H1 (cell line): Measurements from ENCODE around the gene NDUFB10. TPM values are rescaled to one million over a fixed set of nuclear protein-coding genes. Genes with fewer than 3 reads are reported as not detected.

Source experiments
- CTCF ChIA-PET: fragments of 300-600 bp; sonication (Branson Sonifier 250); formaldehyde crosslinking; loops from one replicate; lab custom pipeline; 2021; ENCODE audit not compliant: partially characterized antibody; lab: Charles Lee
- POLR2A ChIA-PET: fragments of 300-600 bp; sonication (Branson Sonifier 250); formaldehyde crosslinking; loops from one replicate; lab custom pipeline; 2021; ENCODE audit warnings: inconsistent platforms; ENCODE audit not compliant: partially characterized antibody; lab: Charles Lee
- DNase-seq, 2 experiments: peaks; one replicate each; pipeline versions ENCODE4 v3.0.0 to v3.0.0-alpha.2; 2010 to 2022; ENCODE audit warnings: low spot score in 2 of 2, low read depth in 1 of 2, mixed read lengths in 1 of 2
- FAIRE-seq: peaks from 2 replicates; lab custom pipeline; 2011; peaks lifted over from hg19 to GRCh38; lab: Jason Lieb, UNC
- H2AFZ ChIP-seq: 2 replicates; pipeline ENCODE4 v1.8.1; 2012; ENCODE audit warnings: low read length, inconsistent platforms
- H2AK5ac ChIP-seq: 2 replicates; pipeline ENCODE4 v1.6.1; 2013; ENCODE audit warnings: low read depth, low read length
- H2BK120ac ChIP-seq: replicated peaks from 2 replicates; pipeline ENCODE3; 2013; ENCODE audit warnings: low read depth, low read length, inconsistent platforms
- H2BK12ac ChIP-seq: 2 replicates; pipeline ENCODE4 v1.6.1; 2013; ENCODE audit warnings: low read depth, low read length
- H2BK15ac ChIP-seq: 2 replicates; pipeline ENCODE4 v1.6.1; 2013; ENCODE audit warnings: low read length
- H2BK20ac ChIP-seq: 2 replicates; pipeline ENCODE4 v1.6.1; 2013; ENCODE audit warnings: low read length
- H2BK5ac ChIP-seq: 2 replicates; pipeline ENCODE4 v1.6.1; 2013; ENCODE audit warnings: low read depth, low read length
- H3K14ac ChIP-seq: 2 replicates; pipeline ENCODE4 v1.6.1; 2013; ENCODE audit warnings: inconsistent platforms; ENCODE audit not compliant: insufficient read length
- H3K18ac ChIP-seq: 2 replicates; pipeline ENCODE4 v1.6.1; 2013; ENCODE audit warnings: low read length; ENCODE audit errors: extremely low read depth
- H3K23ac ChIP-seq: 2 replicates; pipeline ENCODE4 v1.6.1; 2013; ENCODE audit warnings: inconsistent platforms; ENCODE audit not compliant: insufficient read length
- H3K23me2 ChIP-seq: 2 replicates; pipeline ENCODE4 v1.6.1; 2013; ENCODE audit warnings: low read depth, low read length
- H3K27ac ChIP-seq: 2 replicates; pipeline ENCODE4 v1.6.1; 2011; ENCODE audit warnings: low read depth, low read length, inconsistent platforms
- H3K27me3 ChIP-seq, 4 experiments: replicated peaks in 1 of 4; 1 replicate in 1 of 4; 2 replicates in 3 of 4; pipeline versions ENCODE4 v1.6.1 to v1.8.1; 2011 to 2013; ENCODE audit warnings: low read length in 3 of 4, mild to moderate bottlenecking in 3 of 4, inconsistent platforms in 2 of 4, mixed read lengths in 2 of 4, moderate library complexity in 1 of 4; ENCODE audit not compliant: control insufficient read depth in 3 of 4, insufficient read depth in 3 of 4; ENCODE audit errors: extremely low read depth in 1 of 4
- H3K36me3 ChIP-seq, 4 experiments: 2 replicates each; pipeline versions ENCODE4 v1.6.1 to v1.8.1; 2011 to 2013; ENCODE audit warnings: mild to moderate bottlenecking in 4 of 4, low read length in 3 of 4, moderate library complexity in 2 of 4, control low read depth in 1 of 4, inconsistent platforms in 1 of 4; ENCODE audit not compliant: insufficient read depth in 4 of 4, control insufficient read depth in 2 of 4
- H3K4ac ChIP-seq: replicated peaks from 2 replicates; pipeline ENCODE3; 2013; ENCODE audit warnings: low read length, low read depth, mixed read lengths, inconsistent platforms; ENCODE audit not compliant: insufficient read length
- H3K4me1 ChIP-seq, 4 experiments: replicated peaks in 1 of 4; 1 replicate in 1 of 4; 2 replicates in 3 of 4; pipeline versions ENCODE4 v1.6.1 to v1.8.1; 2011 to 2013; ENCODE audit warnings: low read length in 3 of 4, inconsistent platforms in 2 of 4, mixed read lengths in 1 of 4; ENCODE audit not compliant: insufficient read depth in 4 of 4, control insufficient read depth in 3 of 4
- H3K4me2 ChIP-seq, 2 experiments: 2 replicates each; pipeline versions ENCODE4 v1.6.1 to v1.8.1; 2011 to 2013; ENCODE audit warnings: low read depth in 2 of 2, low read length in 2 of 2, control low read depth in 1 of 2, inconsistent platforms in 1 of 2, mild to moderate bottlenecking in 1 of 2; ENCODE audit not compliant: insufficient read depth in 1 of 2
- H3K4me3 ChIP-seq, 4 experiments: fragments of 200-600, 300-600 bp in 1 of 4; sonication (generic), shearing (Covaris generic), sonication (Bioruptor Twin) in 1 of 4; 2 replicates each; pipeline versions ENCODE4 v1.5.1 to v1.8.1; 2011 to 2016; ENCODE audit warnings: low read length in 4 of 4, low read depth in 3 of 4, control low read depth in 2 of 4, inconsistent platforms in 2 of 4, mild to moderate bottlenecking in 2 of 4, mixed read lengths in 1 of 4, moderate library complexity in 1 of 4; ENCODE audit not compliant: insufficient read depth in 2 of 4; ENCODE audit errors: extremely low read depth in 1 of 4
- H3K56ac ChIP-seq: replicated peaks from 2 replicates; pipeline ENCODE3; 2013; ENCODE audit warnings: low read depth, mild to moderate bottlenecking, mixed read lengths, low read length, inconsistent platforms; ENCODE audit not compliant: insufficient read length
- H3K79me1 ChIP-seq: 2 replicates; pipeline ENCODE4 v1.6.1; 2013; ENCODE audit warnings: low read depth, low read length, control low read depth
- H3K79me2 ChIP-seq, 2 experiments: 2 replicates each; pipeline versions ENCODE4 v1.6.1 to v1.8.1; 2012 to 2013; ENCODE audit warnings: low read length in 2 of 2, mild to moderate bottlenecking in 2 of 2, inconsistent platforms in 1 of 2; ENCODE audit not compliant: insufficient read depth in 2 of 2, control insufficient read depth in 1 of 2
- H3K9ac ChIP-seq, 4 experiments: replicated peaks in 1 of 4; 1 replicate in 1 of 4; 2 replicates in 3 of 4; pipeline versions ENCODE4 v1.6.1 to v1.8.1; 2011 to 2013; ENCODE audit warnings: low read depth in 3 of 4, low read length in 3 of 4, control low read depth in 2 of 4, mild to moderate bottlenecking in 2 of 4, moderate library complexity in 2 of 4, inconsistent platforms in 1 of 4; ENCODE audit errors: extremely low read depth in 1 of 4
- H3K9me3 ChIP-seq, 2 experiments: 2 replicates each; pipeline versions ENCODE4 v1.6.1 to v1.8.1; 2012 to 2013; ENCODE audit warnings: mild to moderate bottlenecking in 2 of 2, moderate library complexity in 2 of 2, control low read depth in 1 of 2, inconsistent platforms in 1 of 2, low read depth in 1 of 2, low read length in 1 of 2, mixed read lengths in 1 of 2; ENCODE audit not compliant: insufficient read depth in 2 of 2
- H4K20me1 ChIP-seq, 2 experiments: replicated peaks in 1 of 2; 2 replicates each; pipeline versions ENCODE3 to v1.8.1; 2011 to 2013; ENCODE audit warnings: inconsistent platforms in 2 of 2, low read length in 2 of 2, mild to moderate bottlenecking in 1 of 2; ENCODE audit not compliant: insufficient read depth in 2 of 2, control insufficient read depth in 1 of 2
- H4K5ac ChIP-seq: 2 replicates; pipeline ENCODE4 v1.6.1; 2013; ENCODE audit warnings: low read length, low read depth, mixed read lengths, inconsistent platforms; ENCODE audit not compliant: insufficient read length
- H4K8ac ChIP-seq: 2 replicates; pipeline ENCODE4 v1.8.0; 2013; ENCODE audit warnings: mild to moderate bottlenecking, moderate library complexity, low read length, inconsistent platforms; ENCODE audit not compliant: insufficient read depth; ENCODE audit errors: extremely low read depth
- H4K91ac ChIP-seq: replicated peaks from 2 replicates; pipeline ENCODE3; 2013; ENCODE audit warnings: low read length, mixed read lengths, inconsistent platforms; ENCODE audit not compliant: insufficient read length
- BACH1 ChIP-seq: IDR thresholded peaks from 2 replicates; pipeline ENCODE4 v1.6.1; 2012; ENCODE audit warnings: low read length, improper control_type of control experiment
- BRCA1 ChIP-seq: IDR thresholded peaks from 2 replicates; pipeline ENCODE4 v1.6.1; 2012; ENCODE audit warnings: low read depth, low read length, improper control_type of control experiment
- CBX8 ChIP-seq: fragments of 300-800, 300-1000 bp; sonication (generic); IDR thresholded peaks from 2 replicates; pipeline ENCODE4 v1.7.1; 2016; ENCODE audit warnings: low read depth, low read length, borderline replicate concordance
- CEBPB ChIP-seq: IDR thresholded peaks from 2 replicates; pipeline ENCODE4 v1.6.1; 2012; ENCODE audit warnings: low read depth, low read length
- CHD2 ChIP-seq: IDR thresholded peaks from 2 replicates; pipeline ENCODE4 v1.6.1; 2012; ENCODE audit warnings: low read length, improper control_type of control experiment
- EGR1 ChIP-seq: IDR thresholded peaks from 2 replicates; pipeline ENCODE4 v1.6.1; 2011; ENCODE audit warnings: low read depth, low read length, borderline replicate concordance
- GTF2F1 ChIP-seq: IDR thresholded peaks from 2 replicates; pipeline ENCODE4 v1.6.1; 2012; ENCODE audit warnings: low read depth, low read length, improper control_type of control experiment, borderline replicate concordance
- NANOG ChIP-seq: IDR thresholded peaks from 2 replicates; pipeline ENCODE4 v1.6.1; 2011; ENCODE audit warnings: low read length, low read depth, mild to moderate bottlenecking, inconsistent platforms; ENCODE audit not compliant: insufficient read depth, poor library complexity, severe bottlenecking
- POU5F1 ChIP-seq: IDR thresholded peaks from 2 replicates; pipeline ENCODE4 v1.6.1; 2011; ENCODE audit warnings: low read depth, mild to moderate bottlenecking, low read length, moderate library complexity
- RFX5 ChIP-seq: IDR thresholded peaks from 2 replicates; pipeline ENCODE4 v1.6.1; 2011; ENCODE audit warnings: low read depth, low read length, improper control_type of control experiment, borderline replicate concordance
- SIRT6 ChIP-seq: IDR thresholded peaks from one replicate; pipeline ENCODE4 v1.7.1; 2012; ENCODE audit warnings: low read length, inconsistent platforms
- SIX5 ChIP-seq: IDR thresholded peaks from 2 replicates; pipeline ENCODE4 v1.6.1; 2011; ENCODE audit warnings: mild to moderate bottlenecking, low read depth, low read length
- SP2 ChIP-seq: IDR thresholded peaks from 2 replicates; pipeline ENCODE4 v1.6.1; 2012; ENCODE audit warnings: mild to moderate bottlenecking, low read length, inconsistent platforms
- SRF ChIP-seq: IDR thresholded peaks from 2 replicates; pipeline ENCODE4 v1.6.1; 2011; ENCODE audit warnings: mild to moderate bottlenecking, low read depth, low read length, moderate library complexity
- WGBS, 2 experiments: shearing (Covaris generic) in 1 of 2; methylation state at CpG; one replicate each; pipeline versions ENCODE4 v1.1.6 to v1.1.7; 2013 to 2015; ENCODE audit warnings: low lambda C conversion rate in 2 of 2, mixed read lengths in 2 of 2, inconsistent platforms in 1 of 2, low coverage in 1 of 2, missing lambda C conversion rate in 1 of 2; ENCODE audit not compliant: insufficient replicate concordance in 2 of 2, insufficient coverage in 1 of 2, insufficient read length in 1 of 2; ENCODE audit errors: extremely low coverage in 1 of 2, missing lambda C conversion rate in 1 of 2; 5-methylcytosine and 5-hydroxymethylcytosine counted together
- polyA plus RNA-seq, 7 experiments: library from polyadenylated mRNA; depleted of rRNA in 3 of 7; stranded (reverse) in 5 of 7; unstranded in 2 of 7; fragments of >200 nt in 5 of 7; fragments of 200-250 nt in 2 of 7; gene quantifications; 1 replicate in 5 of 7; 2 replicates in 1 of 7; 4 replicates in 1 of 7; pipeline versions ENCODE4 v1.2.1 to v1.2.3, GENCODE V29; 2011 to 2013; ENCODE audit warnings: missing spikeins in 2 of 7, mixed read lengths in 2 of 7
- total RNA-seq: library from RNA; stranded (reverse); fragmentation: NEBNext Ultra II Directional; extraction: Animal tissue kit (Norgen Biotek cat#: 25700); gene quantifications from 2 replicates; pipeline ENCODE4 v1.2.1, GENCODE V29; 2021

The NDUFB10 gene
- total and polyA plus RNA-seq, 2 of the 8 experiments (the other 6 are each of a cell fraction or from before 2014, with no cell fraction given): 183 to 194 TPM

- no peak for DNase-seq
- POLR2A ChIA-PET: interaction anchor here (0.8 to 19.8 kb wide), 12 partner anchors 8 to 187 kb away, joined by 3 to 736 read pairs (median 3); partner anchors contain the start of genes GFER, MSRB1, NDUFB10 and NOXO1
- CTCF ChIA-PET: interaction anchor here (0.5 to 2.5 kb wide), 8 partner anchors 14 to 1011 kb away, joined by 3 to 7 read pairs (median 3); no protein-coding TSS in a partner anchor
- no peak for TF ChIP-seq GTF2F1
- no peak for TF ChIP-seq SIX5
- TF ChIP-seq SP2: no peak
- TF ChIP-seq CHD2: no peak
- no peak for TF ChIP-seq RFX5
- TF ChIP-seq SRF: no peak
- TF ChIP-seq BRCA1: no peak
- no peak for TF ChIP-seq POU5F1
- no peak for TF ChIP-seq CBX8
- no peak for TF ChIP-seq NANOG
- no peak for TF ChIP-seq CEBPB
- no peak for TF ChIP-seq SIRT6
- no peak for TF ChIP-seq BACH1
- TF ChIP-seq EGR1: no peak
Observed at GRCh38 chr16:1968146-1968953, 9.0 kb downstream of the NDUFB10 start.

More at GRCh38 chr16:1968146-1968953, 9.0 kb downstream of the NDUFB10 start:
- Histone ChIP-seq H2AFZ (no peak overlapping the region), H3K4ac (no peak overlapping the region), H2BK20ac (no peak overlapping the region), H2BK5ac (no peak overlapping the region), H2BK12ac (no peak overlapping the region), H2AK5ac (no peak overlapping the region), H3K79me1 (peaks cover 18% of the 10 kb centered on the region), H3K23me2 (peaks cover 19% of the 10 kb centered on the region), H3K4me1 (peaks cover 0 to 15% (median 10%) of the 10 kb centered on the region in 4 experiments; a peak in 5 of 7 replicates), H3K79me2 (peaks cover 12 to 34% of the 10 kb centered on the region in 2 experiments), H3K18ac (no peak overlapping the region), H2BK15ac (no peak overlapping the region), H3K4me2 (no peak overlapping the region), H3K9ac (no peak overlapping the region), H3K23ac (no peak overlapping the region), H4K91ac (no peak overlapping the region), H4K20me1 (peaks cover 9 to 14% of the 10 kb centered on the region in 2 experiments), H3K56ac (no peak overlapping the region), H4K8ac (no peak overlapping the region), H3K36me3 (peaks cover 5 to 9% (median 6%) of the 10 kb centered on the region in 4 experiments; a peak in 7 of 8 replicates), H3K9me3 (no peaks in the 10 kb centered on the region), H3K4me3 (no peak overlapping the region), H3K27ac (no peak overlapping the region), H3K27me3 (no peaks in the 10 kb centered on the region), H3K14ac (no peak overlapping the region), H4K5ac (no peak overlapping the region), H2BK120ac (no peak overlapping the region)
- 92% methylated on average over 34 of the region's 41 CpGs; no CpG with 5 or more reads in 1 of the 2 experiments for WGBS, 2 experiments
- FAIRE-seq: no peak
